ENCODE results near the gene ZER1.

DNA sequence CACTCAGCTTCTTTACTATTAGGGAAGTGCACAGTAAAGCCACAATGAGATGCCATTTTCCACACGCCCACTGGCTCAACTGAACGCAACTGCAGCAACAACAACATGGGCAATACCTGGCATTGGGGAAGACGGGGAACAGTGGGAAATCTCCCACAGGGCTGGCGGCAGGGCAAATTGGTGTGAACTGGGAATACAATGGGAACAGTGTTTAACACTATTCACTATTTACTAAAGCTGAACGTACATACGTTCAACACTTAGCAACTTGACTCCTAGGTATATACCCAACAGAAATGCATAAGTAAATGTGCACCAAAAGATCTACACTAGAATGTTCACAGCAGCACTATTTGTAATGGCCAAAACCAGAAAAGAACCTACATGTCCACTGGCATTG lies 14.1 kb downstream of the ZER1 start:
- TF ChIP-seq, protein P1, sequence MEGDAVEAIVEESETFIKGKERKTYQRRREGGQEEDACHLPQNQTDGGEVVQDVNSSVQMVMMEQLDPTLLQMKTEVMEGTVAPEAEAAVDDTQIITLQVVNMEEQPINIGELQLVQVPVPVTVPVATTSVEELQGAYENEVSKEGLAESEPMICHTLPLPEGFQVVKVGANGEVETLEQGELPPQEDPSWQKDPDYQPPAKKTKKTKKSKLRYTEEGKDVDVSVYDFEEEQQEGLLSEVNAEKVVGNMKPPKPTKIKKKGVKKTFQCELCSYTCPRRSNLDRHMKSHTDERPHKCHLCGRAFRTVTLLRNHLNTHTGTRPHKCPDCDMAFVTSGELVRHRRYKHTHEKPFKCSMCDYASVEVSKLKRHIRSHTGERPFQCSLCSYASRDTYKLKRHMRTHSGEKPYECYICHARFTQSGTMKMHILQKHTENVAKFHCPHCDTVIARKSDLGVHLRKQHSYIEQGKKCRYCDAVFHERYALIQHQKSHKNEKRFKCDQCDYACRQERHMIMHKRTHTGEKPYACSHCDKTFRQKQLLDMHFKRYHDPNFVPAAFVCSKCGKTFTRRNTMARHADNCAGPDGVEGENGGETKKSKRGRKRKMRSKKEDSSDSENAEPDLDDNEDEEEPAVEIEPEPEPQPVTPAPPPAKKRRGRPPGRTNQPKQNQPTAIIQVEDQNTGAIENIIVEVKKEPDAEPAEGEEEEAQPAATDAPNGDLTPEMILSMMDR (conservative IDR thresholded peaks at IDR 0.05 in 1 of 2, IDR thresholded peaks at IDR 0.05 in 1 of 2; ENCODE audit: extremely low read depth in 1 of 2, insufficient read depth in 1 of 2, low read depth in 1 of 2, low read length in 2 of 2): no peak
- no peak for TF ChIP-seq EZH2 (IDR thresholded peaks at IDR 0.05; ENCODE audit: borderline replicate concordance, low read length)

Data from mammary epithelial cell (primary cell).